ENCODE measurements around the gene NTSR2. TPM values are rescaled to one million over a fixed set of nuclear protein-coding genes. Genes with fewer than 3 reads are reported as not detected.

The NTSR2 gene
- total RNA-seq, 2 donors from 2014 or later = not detected

- no peak for DNase-seq
- TF ChIP-seq CTCF (IDR thresholded peaks at IDR 0.05) = no peak
- no peaks in the 10 kb centered on the region for H3K4me1 ChIP-seq
Observed at GRCh38 chr2:11636593-11637295, 33.3 kb downstream of the NTSR2 start.

GRCh38 chr2:11635141-11635540 is 34.9 kb downstream of the NTSR2 start:
- Histone ChIP-seq H3K4me1 (no peaks in the 10 kb centered on the region), H3K9me3 (no peaks in the 10 kb centered on the region), H3K27ac (no peak overlapping the region), H3K36me3 (no peaks in the 10 kb centered on the region), H3K9ac (ENCODE audit: low read depth in 2 of 2, low read length in 2 of 2) (no peak overlapping the region), H3K27me3 (no peaks in the 10 kb centered on the region), H3K4me3 (no peak overlapping the region)
- TF ChIP-seq CTCF (IDR thresholded peaks at IDR 0.05) = no peak
- intact Hi-C loops (cut with DNase I) = no loop called here
- DNase-seq = no peak

More at GRCh38 chr2:11636593-11637295, 33.3 kb downstream of the NTSR2 start:
- Histone ChIP-seq H3K27ac (no peak overlapping the region), H3K4me3 (no peak overlapping the region), H3K27me3 (no peaks in the 10 kb centered on the region), H3K9me3 (no peaks in the 10 kb centered on the region), H3K36me3 (no peaks in the 10 kb centered on the region), H3K9ac (ENCODE audit: low read depth in 2 of 2, low read length in 2 of 2) (no peak overlapping the region)
- intact Hi-C loops (cut with DNase I) = no loop called here

- intact Hi-C loops (cut with DNase I) = no loop called here
- Histone ChIP-seq H3K27me3 (no peaks in the 10 kb centered on the region), H3K27ac (no peak overlapping the region), H3K4me3 (no peak overlapping the region), H3K9ac (ENCODE audit: low read depth in 2 of 2, low read length in 2 of 2) (no peak overlapping the region), H3K4me1 (no peaks in the 10 kb centered on the region), H3K36me3 (no peaks in the 10 kb centered on the region), H3K9me3 (no peaks in the 10 kb centered on the region)
- TF ChIP-seq CTCF (IDR thresholded peaks at IDR 0.05) = no peak
- no peak for DNase-seq
Observed at GRCh38 chr2:11634584-11634983, 35.4 kb downstream of the NTSR2 start.

- Histone ChIP-seq H3K9me3 (no peaks in the 10 kb centered on the region), H3K9ac (ENCODE audit: low read depth in 2 of 2, low read length in 2 of 2) (no peak overlapping the region)
- intact Hi-C loops (cut with DNase I) = no loop called here
Observed at GRCh38 chr2:11633923-11634478, 36.0 kb downstream of the NTSR2 start.

GRCh38 chr2:11631462-11631861 is 38.5 kb downstream of the NTSR2 start:
- DNase-seq = no peak
- no peaks in the 10 kb centered on the region for H3K4me1 ChIP-seq
- no peaks in the 10 kb centered on the region for H3K36me3 ChIP-seq
- H3K9ac ChIP-seq (ENCODE audit: low read depth in 2 of 2, low read length in 2 of 2) = no peak overlapping the region
- H3K27ac ChIP-seq = no peak overlapping the region
- no peak overlapping the region for H3K4me3 ChIP-seq
- no peaks in the 10 kb centered on the region for H3K27me3 ChIP-seq
- intact Hi-C loops (cut with DNase I) = no loop called here
- no peaks in the 10 kb centered on the region for H3K9me3 ChIP-seq
- no peak for TF ChIP-seq CTCF (IDR thresholded peaks at IDR 0.05)

More at GRCh38 chr2:11633923-11634478, 36.0 kb downstream of the NTSR2 start:
- Histone ChIP-seq H3K27ac (no peak overlapping the region), H3K36me3 (no peaks in the 10 kb centered on the region), H3K4me1 (no peaks in the 10 kb centered on the region), H3K27me3 (no peaks in the 10 kb centered on the region), H3K4me3 (no peak overlapping the region)
- no peak for TF ChIP-seq CTCF (IDR thresholded peaks at IDR 0.05)
- DNase-seq = no peak
